Esophagus muscularis mucosa (tissue), 4 donors: ENCODE data around the gene WNK1. TPM values are rescaled to one million over a fixed set of nuclear protein-coding genes. Genes with fewer than 3 reads are reported as not detected.

Source experiments
- DNase-seq: peaks from one replicate; pipeline ENCODE4 v3.0.0-alpha.2; 2017; ENCODE audit errors: extremely low spot score
- H3K27ac ChIP-seq, 4 donors: fragments of 200-600 bp; sonication (generic); replicated peaks in 1 of 4; 1 replicate in 3 of 4; 2 replicates in 1 of 4; pipeline ENCODE4 v1.5.1; 2016 to 2019; ENCODE audit warnings: mild to moderate bottlenecking in 1 of 4
- H3K27me3 ChIP-seq, 4 donors: fragments of 200-600 bp; sonication (generic); one replicate each; pipeline versions ENCODE4 v1.5.1 to v1.6.0; 2016 to 2019
- H3K36me3 ChIP-seq, 4 donors: fragments of 200-600 bp; sonication (generic); one replicate each; pipeline ENCODE4 v1.5.1; 2016 to 2019
- H3K4me1 ChIP-seq, 4 donors: fragments of 200-600 bp; sonication (generic); one replicate each; pipeline ENCODE4 v1.5.1; 2016 to 2019
- H3K4me3 ChIP-seq, 4 donors: fragments of 200-600 bp; sonication (generic); 1 replicate in 2 of 4; 2 replicates in 2 of 4; pipeline ENCODE4 v1.5.1; 2016 to 2019; ENCODE audit warnings: mild to moderate bottlenecking in 4 of 4, moderate library complexity in 1 of 4
- H3K9me3 ChIP-seq, 4 donors: fragments of 200-600 bp; sonication (generic); 1 replicate in 3 of 4; 2 replicates in 1 of 4; pipeline ENCODE4 v1.5.1; 2016 to 2019
- EP300 ChIP-seq: sonication (generic); formaldehyde crosslinking; IDR thresholded peaks from one replicate; pipeline ENCODE4 v1.6.1; 2017; ENCODE audit warnings: antibody characterized with exemption
- POLR2A ChIP-seq: fragments of 450-650 bp; IDR thresholded peaks from one replicate; pipeline ENCODE4 v1.6.1; 2017; ENCODE audit warnings: antibody characterized with exemption, moderate library complexity, mild to moderate bottlenecking, low read depth
- POLR2AphosphoS5 ChIP-seq, 2 donors: sonication (generic); formaldehyde crosslinking; IDR thresholded peaks; one replicate each; pipeline ENCODE4 v1.6.1; 2017; ENCODE audit warnings: antibody characterized with exemption in 2 of 2
- WGBS: methylation state at CpG from one replicate; pipeline ENCODE4 v1.1.5; 2018; 5-methylcytosine and 5-hydroxymethylcytosine counted together
- intact Hi-C: fragments of 100-400 bp; cut with DNase I; formaldehyde crosslinking; loops from one replicate; pipeline ENCODE4 v1.15.1; 2023
- total RNA-seq, 4 donors: library from RNA; depleted of rRNA; stranded (reverse); fragments of >200 nt; gene quantifications; one replicate each; pipeline versions ENCODE4 v1.1.0 to v1.2.1, GENCODE V29; 2016
- TF ChIP-seq, protein P1 (sequence below), 3 experiments: fragments of 200-600 bp in 2 of 3; fragments of 450-650 bp in 1 of 3; sonication (generic) in 2 of 3; IDR thresholded peaks; one replicate each; pipeline ENCODE4 v1.5.1; 2017 to 2019; ENCODE audit warnings: antibody characterized with exemption in 3 of 3, mild to moderate bottlenecking in 2 of 3, moderate library complexity in 1 of 3

WNK1 gene
- total RNA-seq, 4 donors from 2014 or later = 137 to 250 (median 158) TPM

DNA sequence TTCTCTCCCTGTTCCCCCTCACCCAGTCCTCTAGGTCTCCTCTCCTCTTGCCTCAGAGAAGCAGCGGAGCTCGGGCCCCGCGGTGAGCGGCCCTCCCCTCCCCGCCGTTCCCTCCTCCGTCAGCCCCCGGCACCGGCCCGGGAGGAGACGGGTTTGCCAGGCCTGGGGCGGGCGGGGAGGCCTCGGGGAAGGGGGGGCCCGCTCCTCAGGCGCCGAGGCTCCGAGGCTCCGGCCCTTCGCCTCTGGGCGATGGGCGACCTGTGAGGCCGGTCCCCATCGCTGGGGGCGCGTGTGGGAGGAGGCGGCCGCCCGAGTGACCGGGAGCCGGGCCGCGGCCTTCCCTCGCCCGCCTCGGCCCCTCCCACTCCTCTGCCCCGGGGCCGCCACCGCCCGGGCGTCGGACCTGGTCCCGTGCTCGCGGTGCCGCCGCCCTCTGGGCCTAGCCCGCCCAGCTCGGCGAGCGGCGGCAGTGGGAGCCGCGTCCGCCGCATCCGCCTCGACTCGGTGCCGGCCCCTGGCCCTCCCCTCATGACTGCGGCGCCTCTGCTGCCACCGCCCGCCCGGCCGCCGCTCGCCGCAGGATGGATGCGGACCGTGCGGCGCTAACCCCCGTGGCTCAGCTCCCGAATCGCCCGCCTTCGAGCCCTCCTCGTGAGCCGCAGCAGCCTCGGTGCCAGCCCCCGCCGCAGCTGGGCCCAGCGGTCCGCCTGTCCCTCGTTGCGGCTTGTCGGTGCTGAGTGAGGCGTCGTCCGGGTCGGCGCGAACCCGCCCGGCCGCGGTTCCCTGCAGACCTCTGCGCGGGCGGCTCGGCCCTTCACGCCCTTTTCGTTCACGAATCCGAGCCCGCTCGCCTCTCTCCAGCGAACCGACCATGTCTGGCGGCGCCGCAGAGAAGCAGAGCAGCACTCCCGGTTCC lies 574 bp downstream of the WNK1 start:
- WGBS = 0% methylated on average over 9 of the region's 115 CpGs
- TF ChIP-seq POLR2AphosphoS5 (IDR thresholded peaks at IDR 0.05) = no peak
- TF ChIP-seq, protein P1, sequence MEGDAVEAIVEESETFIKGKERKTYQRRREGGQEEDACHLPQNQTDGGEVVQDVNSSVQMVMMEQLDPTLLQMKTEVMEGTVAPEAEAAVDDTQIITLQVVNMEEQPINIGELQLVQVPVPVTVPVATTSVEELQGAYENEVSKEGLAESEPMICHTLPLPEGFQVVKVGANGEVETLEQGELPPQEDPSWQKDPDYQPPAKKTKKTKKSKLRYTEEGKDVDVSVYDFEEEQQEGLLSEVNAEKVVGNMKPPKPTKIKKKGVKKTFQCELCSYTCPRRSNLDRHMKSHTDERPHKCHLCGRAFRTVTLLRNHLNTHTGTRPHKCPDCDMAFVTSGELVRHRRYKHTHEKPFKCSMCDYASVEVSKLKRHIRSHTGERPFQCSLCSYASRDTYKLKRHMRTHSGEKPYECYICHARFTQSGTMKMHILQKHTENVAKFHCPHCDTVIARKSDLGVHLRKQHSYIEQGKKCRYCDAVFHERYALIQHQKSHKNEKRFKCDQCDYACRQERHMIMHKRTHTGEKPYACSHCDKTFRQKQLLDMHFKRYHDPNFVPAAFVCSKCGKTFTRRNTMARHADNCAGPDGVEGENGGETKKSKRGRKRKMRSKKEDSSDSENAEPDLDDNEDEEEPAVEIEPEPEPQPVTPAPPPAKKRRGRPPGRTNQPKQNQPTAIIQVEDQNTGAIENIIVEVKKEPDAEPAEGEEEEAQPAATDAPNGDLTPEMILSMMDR (IDR thresholded peaks at IDR 0.05) = peak in 1 of 3 experiments; percentile 38
- no peak for TF ChIP-seq POLR2A
- no peak for TF ChIP-seq EP300
- Histone ChIP-seq H3K4me3 (peak overlapping the region; percentile 90 to 92 (median 91)), H3K4me1 (peaks cover 14 to 51% (median 36%) of the 10 kb centered on the region in 4 donors), H3K36me3 (no peaks in the 10 kb centered on the region), H3K9me3 (no peaks in the 10 kb centered on the region), H3K27me3 (no peaks in the 10 kb centered on the region), H3K27ac (peak overlapping the region; percentile 98 to 99 (median 99))
- no peak for DNase-seq
- intact Hi-C loops = loop anchor here (5.0 to 10.0 kb wide), 3 partner anchors 59 to 842 kb away; partner anchors contain the start of gene FBXL14

DNA sequence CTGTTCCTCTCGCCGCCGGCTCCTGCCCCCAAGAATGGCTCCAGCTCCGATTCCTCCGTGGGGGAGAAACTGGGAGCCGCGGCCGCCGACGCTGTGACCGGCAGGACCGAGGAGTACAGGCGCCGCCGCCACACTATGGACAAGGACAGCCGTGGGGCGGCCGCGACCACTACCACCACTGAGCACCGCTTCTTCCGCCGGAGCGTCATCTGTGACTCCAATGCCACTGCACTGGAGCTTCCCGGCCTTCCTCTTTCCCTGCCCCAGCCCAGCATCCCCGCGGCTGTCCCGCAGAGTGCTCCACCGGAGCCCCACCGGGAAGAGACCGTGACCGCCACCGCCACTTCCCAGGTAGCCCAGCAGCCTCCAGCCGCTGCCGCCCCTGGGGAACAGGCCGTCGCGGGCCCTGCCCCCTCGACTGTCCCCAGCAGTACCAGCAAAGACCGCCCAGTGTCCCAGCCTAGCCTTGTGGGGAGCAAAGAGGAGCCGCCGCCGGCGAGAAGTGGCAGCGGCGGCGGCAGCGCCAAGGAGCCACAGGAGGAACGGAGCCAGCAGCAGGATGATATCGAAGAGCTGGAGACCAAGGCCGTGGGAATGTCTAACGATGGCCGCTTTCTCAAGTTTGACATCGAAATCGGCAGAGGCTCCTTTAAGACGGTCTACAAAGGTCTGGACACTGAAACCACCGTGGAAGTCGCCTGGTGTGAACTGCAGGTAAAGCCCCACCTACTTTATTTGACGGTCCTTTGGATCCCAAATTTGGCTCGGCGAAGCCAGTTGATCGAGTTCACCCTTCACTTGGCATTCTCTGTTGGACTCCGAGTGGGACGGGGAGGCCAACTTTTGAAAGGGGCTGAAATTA lies 1.5 kb downstream of the WNK1 start:
- Histone ChIP-seq H3K4me3 (peak overlapping the region; percentile 90 to 92 (median 91)), H3K27me3 (no peaks in the 10 kb centered on the region), H3K9me3 (no peaks in the 10 kb centered on the region), H3K4me1 (peaks cover 14 to 58% (median 38%) of the 10 kb centered on the region in 4 donors), H3K36me3 (no peaks in the 10 kb centered on the region), H3K27ac (peak overlapping the region; percentile 98 to 99 (median 99))
- TF ChIP-seq, protein P1 (IDR thresholded peaks at IDR 0.05) = peak in 2 of 3 experiments; percentile 10 to 30
- TF ChIP-seq POLR2A (no peak), EP300 (no peak), POLR2AphosphoS5 (IDR thresholded peaks at IDR 0.05) (no peak)
- intact Hi-C loops = loop anchor here (5.0 to 10.0 kb wide), 3 partner anchors 58 to 841 kb away; partner anchors contain the start of gene FBXL14
- WGBS = under 1% methylated on average over 33 of the region's 63 CpGs
- no peak for DNase-seq

- Histone ChIP-seq H3K4me1 (peaks cover 14 to 64% (median 41%) of the 10 kb centered on the region in 4 donors), H3K9me3 (no peaks in the 10 kb centered on the region), H3K36me3 (no peaks in the 10 kb centered on the region), H3K4me3 (peak overlapping the region; percentile 90 to 92 (median 91)), H3K27ac (peak overlapping the region; percentile 98 to 99 (median 99)), H3K27me3 (no peaks in the 10 kb centered on the region)
- TF ChIP-seq EP300 = no peak
- TF ChIP-seq POLR2AphosphoS5 (IDR thresholded peaks at IDR 0.05) = no peak
- TF ChIP-seq, protein P1 (IDR thresholded peaks at IDR 0.05) = no peak
- no peak for TF ChIP-seq POLR2A
- WGBS = 0% methylated on average over 5 of the region's 5 CpGs
- intact Hi-C loops = loop anchor here (5.0 to 10.0 kb wide), 3 partner anchors 58 to 840 kb away; partner anchors contain the start of gene FBXL14
- no peak for DNase-seq
Observed at GRCh38 chr12:754473-754820, 2.1 kb downstream of the WNK1 start.

DNA sequence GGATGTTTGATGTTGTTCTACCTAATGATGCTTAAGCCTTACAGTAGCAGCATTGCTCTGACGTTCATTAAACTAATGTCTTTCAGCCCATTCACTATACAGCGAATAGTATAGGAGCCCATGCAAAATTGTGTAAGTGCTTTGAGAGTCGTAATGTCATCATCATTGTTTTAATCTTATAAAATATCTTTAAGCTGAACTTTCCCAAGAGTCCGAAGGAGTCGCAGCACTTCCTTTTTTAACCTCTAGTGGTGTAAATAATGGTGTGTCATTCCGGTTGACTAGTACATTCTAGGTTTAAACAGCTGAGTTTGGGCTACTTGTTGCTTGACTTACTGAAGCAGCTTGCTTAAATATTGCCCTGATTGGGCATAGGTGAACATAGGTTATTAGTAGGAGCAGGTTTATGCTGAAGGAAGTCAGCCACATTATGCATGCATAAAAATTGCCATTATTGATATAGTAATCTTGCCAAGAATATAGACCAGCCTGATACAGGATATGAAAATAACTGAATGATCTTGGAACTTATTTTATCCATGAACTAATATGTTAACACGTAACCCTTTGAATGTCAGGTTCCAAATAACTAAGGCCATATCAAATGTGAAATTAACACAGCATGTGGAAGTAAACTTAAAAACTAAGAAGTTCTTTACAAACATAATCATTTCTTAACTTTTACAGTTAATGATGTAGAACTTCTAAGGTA lies 2.6 kb downstream of the WNK1 start:
- intact Hi-C loops = loop anchor here (5.0 to 10.0 kb wide), 3 partner anchors 57 to 840 kb away; partner anchors contain the start of gene FBXL14
- no peaks in the 10 kb centered on the region for H3K27me3 ChIP-seq
- no peaks in the 10 kb centered on the region for H3K36me3 ChIP-seq
- peaks cover 14 to 64% (median 44%) of the 10 kb centered on the region in 4 donors for H3K4me1 ChIP-seq
- no peak for DNase-seq
- TF ChIP-seq, protein P1 (IDR thresholded peaks at IDR 0.05) = peak; percentile 27 to 65 (median 33)
- TF ChIP-seq EP300 = no peak
- H3K27ac ChIP-seq = peak overlapping the region; percentile 98 to 99 (median 99)
- WGBS = 3% methylated on average over 7 of the region's 7 CpGs
- H3K4me3 ChIP-seq = peak overlapping the region; percentile 90 to 92 (median 91)
- no peaks in the 10 kb centered on the region for H3K9me3 ChIP-seq
